ENCODE measurements around the gene DHDDS.
"Not testable (repeated sequence)": the region's sequence is repeated elsewhere in the genome, so short reads cannot be mapped to it uniquely, and the experiment has no call there.

Gene DHDDS

GRCh38 chr1:26510711-26511110, 78.6 kb downstream of the DHDDS start:
- not testable (repeated sequence) for H3K4me3 ChIP-seq (ENCODE audit: low read depth, low read length); H3K79me2 ChIP-seq (ENCODE audit: control insufficient read depth, insufficient read depth, low read length, unreplicated experiment); H3K36me3 ChIP-seq (ENCODE audit: insufficient read depth, low read length); H2AFZ ChIP-seq (ENCODE audit: low read length, unreplicated experiment); H3K27ac ChIP-seq (ENCODE audit: low read depth, low read length); H3K4me1 ChIP-seq (ENCODE audit: control insufficient read depth, insufficient read depth, low read length, unreplicated experiment); H3K27me3 ChIP-seq (ENCODE audit: insufficient read depth, low read length)

GRCh38 chr1:26515836-26516235, 83.7 kb downstream of the DHDDS start:
- not testable (repeated sequence) for H3K4me1 ChIP-seq (ENCODE audit: control insufficient read depth, insufficient read depth, low read length, unreplicated experiment); H3K27ac ChIP-seq (ENCODE audit: low read depth, low read length); H3K36me3 ChIP-seq (ENCODE audit: insufficient read depth, low read length)

GRCh38 chr1:26516987-26517765, 85.1 kb downstream of the DHDDS start:
- H3K36me3 ChIP-seq (ENCODE audit: insufficient read depth, low read length): no peaks in the 10 kb centered on the region
- H3K4me1 ChIP-seq (ENCODE audit: control insufficient read depth, insufficient read depth, low read length, unreplicated experiment): no peaks in the 10 kb centered on the region
- no peak overlapping the region for H2AFZ ChIP-seq (ENCODE audit: low read length, unreplicated experiment)
- no peak overlapping the region for H3K4me3 ChIP-seq (ENCODE audit: low read depth, low read length)
- no peak overlapping the region for H3K27ac ChIP-seq (ENCODE audit: low read depth, low read length)
- H3K27me3 ChIP-seq (ENCODE audit: insufficient read depth, low read length): no peaks in the 10 kb centered on the region
- no peaks in the 10 kb centered on the region for H3K79me2 ChIP-seq (ENCODE audit: control insufficient read depth, insufficient read depth, low read length, unreplicated experiment)

More at GRCh38 chr1:26515836-26516235, 83.7 kb downstream of the DHDDS start:
- not testable (repeated sequence) for H3K27me3 ChIP-seq (ENCODE audit: insufficient read depth, low read length); H3K79me2 ChIP-seq (ENCODE audit: control insufficient read depth, insufficient read depth, low read length, unreplicated experiment); H2AFZ ChIP-seq (ENCODE audit: low read length, unreplicated experiment); H3K4me3 ChIP-seq (ENCODE audit: low read depth, low read length)

- Histone ChIP-seq H3K4me1 (ENCODE audit: control insufficient read depth, insufficient read depth, low read length, unreplicated experiment) (no peaks in the 10 kb centered on the region), H3K4me3 (ENCODE audit: low read depth, low read length) (no peak overlapping the region), H3K79me2 (ENCODE audit: control insufficient read depth, insufficient read depth, low read length, unreplicated experiment) (no peaks in the 10 kb centered on the region), H2AFZ (ENCODE audit: low read length, unreplicated experiment) (no peak overlapping the region), H3K27me3 (ENCODE audit: insufficient read depth, low read length) (no peaks in the 10 kb centered on the region), H3K36me3 (ENCODE audit: insufficient read depth, low read length) (no peaks in the 10 kb centered on the region), H3K27ac (ENCODE audit: low read depth, low read length) (no peak overlapping the region)
Measured at GRCh38 chr1:26517766-26518049, 85.6 kb downstream of the DHDDS start.

- H3K36me3 ChIP-seq (ENCODE audit: insufficient read depth, low read length): no peaks in the 10 kb centered on the region
- no peaks in the 10 kb centered on the region for H3K27me3 ChIP-seq (ENCODE audit: insufficient read depth, low read length)
- H3K79me2 ChIP-seq (ENCODE audit: control insufficient read depth, insufficient read depth, low read length, unreplicated experiment): no peaks in the 10 kb centered on the region
- H3K4me3 ChIP-seq (ENCODE audit: low read depth, low read length): no peak overlapping the region
- no peaks in the 10 kb centered on the region for H3K4me1 ChIP-seq (ENCODE audit: control insufficient read depth, insufficient read depth, low read length, unreplicated experiment)
- H3K27ac ChIP-seq (ENCODE audit: low read depth, low read length): no peak overlapping the region
- H2AFZ ChIP-seq (ENCODE audit: low read length, unreplicated experiment): no peak overlapping the region
Measured at GRCh38 chr1:26518355-26518754, 86.2 kb downstream of the DHDDS start.

GRCh38 chr1:26520339-26520738, 88.2 kb downstream of the DHDDS start:
- no peaks in the 10 kb centered on the region for H3K4me1 ChIP-seq (ENCODE audit: control insufficient read depth, insufficient read depth, low read length, unreplicated experiment)
- H3K36me3 ChIP-seq (ENCODE audit: insufficient read depth, low read length): no peaks in the 10 kb centered on the region
- 0 out of 2 replicates have a peak, but pooled peaks cover 4% of the 10 kb centered on the region for H3K27me3 ChIP-seq (ENCODE audit: insufficient read depth, low read length)
- H3K79me2 ChIP-seq (ENCODE audit: control insufficient read depth, insufficient read depth, low read length, unreplicated experiment): no peaks in the 10 kb centered on the region
- no peak overlapping the region for H2AFZ ChIP-seq (ENCODE audit: low read length, unreplicated experiment)
- no peak overlapping the region for H3K27ac ChIP-seq (ENCODE audit: low read depth, low read length)
- H3K4me3 ChIP-seq (ENCODE audit: low read depth, low read length): no peak overlapping the region

Measured in ACC112 (cell line).